NB4 (cell line): Measurements from ENCODE around the gene SEZ6L.

Experiments used
- DNase-seq: peaks from one replicate; pipeline ENCODE4 v3.0.0; 2010; ENCODE audit warnings: low read depth
- H3K4me3 ChIP-seq: one replicate; pipeline ENCODE4 v1.5.1; 2011; ENCODE audit warnings: mild to moderate bottlenecking, low read depth, low read length, moderate library complexity
- MAX ChIP-seq: IDR thresholded peaks from 2 replicates; pipeline ENCODE4 v1.6.1; 2011; ENCODE audit warnings: low read depth, low read length
- MYC ChIP-seq: IDR thresholded peaks from 2 replicates; pipeline ENCODE4 v1.6.1; 2011; ENCODE audit warnings: low read depth, low read length
- POLR2A ChIP-seq: IDR thresholded peaks from 2 replicates; pipeline ENCODE4 v1.6.1; 2011; ENCODE audit warnings: mild to moderate bottlenecking; ENCODE audit not compliant: insufficient read length; ENCODE audit errors: extremely low read depth
- TF ChIP-seq, protein P1 (sequence below): IDR thresholded peaks from one replicate; pipeline ENCODE4 v1.5.1; 2012; ENCODE audit warnings: low read depth, low read length

Gene SEZ6L

DNA sequence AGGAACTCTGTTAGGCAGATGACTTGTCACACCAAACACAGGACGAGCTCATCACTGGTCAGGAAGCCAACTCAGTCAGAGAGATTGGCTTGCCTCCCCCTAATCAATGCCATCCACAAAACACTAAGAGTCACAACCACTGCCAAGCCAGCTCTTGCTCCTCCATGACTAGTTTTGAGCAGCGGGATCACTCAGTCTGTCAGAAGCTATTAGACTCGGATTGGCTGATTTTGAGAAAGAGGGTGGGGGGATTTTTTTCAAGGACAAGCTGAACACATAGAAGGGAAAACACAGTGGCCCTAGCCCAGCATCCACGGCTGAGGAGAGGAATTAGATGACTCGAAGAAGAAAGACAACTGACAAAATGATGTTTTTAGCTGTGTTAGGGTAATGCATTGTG, 55.9 kb downstream of the SEZ6L start:
- TF ChIP-seq POLR2A (no peak), MAX (no peak), MYC (no peak)
- TF ChIP-seq, protein P1, sequence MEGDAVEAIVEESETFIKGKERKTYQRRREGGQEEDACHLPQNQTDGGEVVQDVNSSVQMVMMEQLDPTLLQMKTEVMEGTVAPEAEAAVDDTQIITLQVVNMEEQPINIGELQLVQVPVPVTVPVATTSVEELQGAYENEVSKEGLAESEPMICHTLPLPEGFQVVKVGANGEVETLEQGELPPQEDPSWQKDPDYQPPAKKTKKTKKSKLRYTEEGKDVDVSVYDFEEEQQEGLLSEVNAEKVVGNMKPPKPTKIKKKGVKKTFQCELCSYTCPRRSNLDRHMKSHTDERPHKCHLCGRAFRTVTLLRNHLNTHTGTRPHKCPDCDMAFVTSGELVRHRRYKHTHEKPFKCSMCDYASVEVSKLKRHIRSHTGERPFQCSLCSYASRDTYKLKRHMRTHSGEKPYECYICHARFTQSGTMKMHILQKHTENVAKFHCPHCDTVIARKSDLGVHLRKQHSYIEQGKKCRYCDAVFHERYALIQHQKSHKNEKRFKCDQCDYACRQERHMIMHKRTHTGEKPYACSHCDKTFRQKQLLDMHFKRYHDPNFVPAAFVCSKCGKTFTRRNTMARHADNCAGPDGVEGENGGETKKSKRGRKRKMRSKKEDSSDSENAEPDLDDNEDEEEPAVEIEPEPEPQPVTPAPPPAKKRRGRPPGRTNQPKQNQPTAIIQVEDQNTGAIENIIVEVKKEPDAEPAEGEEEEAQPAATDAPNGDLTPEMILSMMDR: no peak
- H3K4me3 ChIP-seq: no peak overlapping the region
- DNase-seq: no peak

GRCh38 chr22:26226538-26227297, 57.5 kb downstream of the SEZ6L start:
- no peak overlapping the region for H3K4me3 ChIP-seq
- DNase-seq: no peak
- TF ChIP-seq MAX: no peak
- TF ChIP-seq, protein P1: no peak
- TF ChIP-seq MYC: no peak
- no peak for TF ChIP-seq POLR2A

DNA sequence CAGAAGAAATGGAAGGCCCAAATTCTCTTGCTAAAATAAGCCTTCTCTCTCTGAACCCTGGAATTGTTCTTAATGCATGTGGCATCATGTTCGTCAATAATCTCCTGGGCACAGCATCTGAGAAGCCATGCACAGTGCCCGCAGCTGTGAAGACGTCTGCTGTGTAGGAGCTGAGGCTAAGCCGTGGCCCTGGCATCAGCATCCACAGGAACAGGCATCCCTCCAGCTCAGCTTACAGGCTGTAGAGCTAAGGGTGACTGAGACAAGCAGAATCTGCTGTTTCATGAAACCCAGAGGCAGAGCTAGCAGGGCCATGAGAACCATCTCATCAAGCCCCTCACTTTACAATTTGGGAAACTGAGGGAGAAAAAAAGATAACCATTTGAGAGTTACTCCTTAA, 60.6 kb downstream of the SEZ6L start:
- TF ChIP-seq POLR2A: no peak
- no peak for TF ChIP-seq MYC
- TF ChIP-seq MAX: no peak
- TF ChIP-seq, protein P1: no peak
- no peak overlapping the region for H3K4me3 ChIP-seq
- no peak for DNase-seq

- DNase-seq: no peak
Measured at GRCh38 chr22:26234296-26234695, 65.0 kb downstream of the SEZ6L start.

GRCh38 chr22:26235792-26236487, 66.7 kb downstream of the SEZ6L start:
- no peak overlapping the region for H3K4me3 ChIP-seq
- no peak for DNase-seq
- TF ChIP-seq MYC: no peak
- TF ChIP-seq POLR2A: no peak
- no peak for TF ChIP-seq MAX
- TF ChIP-seq, protein P1: no peak

More at GRCh38 chr22:26234296-26234695, 65.0 kb downstream of the SEZ6L start:
- TF ChIP-seq MYC: no peak
- H3K4me3 ChIP-seq: no peak overlapping the region

DNA sequence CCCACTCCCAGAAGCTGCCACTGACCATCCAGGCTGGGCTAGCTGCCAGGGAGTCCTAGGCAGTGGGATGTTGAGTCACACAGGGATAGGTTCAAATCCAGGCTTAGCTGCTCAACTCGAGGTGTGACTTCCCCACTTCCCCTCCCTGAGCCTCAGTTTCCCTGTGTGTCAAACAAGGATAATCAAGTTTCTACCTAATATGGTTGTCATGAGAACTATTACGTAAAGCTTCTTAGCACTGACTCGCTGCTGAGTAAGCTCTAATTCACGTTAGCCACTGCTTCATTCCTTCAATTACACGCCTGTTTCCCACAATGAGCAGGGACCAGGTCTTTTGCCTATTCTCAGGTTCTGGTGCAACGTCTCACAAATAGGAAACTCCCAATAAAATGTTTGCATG, 67.7 kb downstream of the SEZ6L start:
- DNase-seq: no peak
- no peak for TF ChIP-seq MYC
- TF ChIP-seq MAX: no peak
- no peak for TF ChIP-seq POLR2A
- TF ChIP-seq, protein P1: no peak
- H3K4me3 ChIP-seq: no peak overlapping the region
